Nephron progenitor cell (in vitro differentiated cells): ENCODE data around the gene PDZD4.

Experiments
- DNase-seq: peaks from one replicate; pipeline ENCODE4 v3.0.0; 2021
- H3K27ac Mint-ChIP-seq: 2 replicates; pipeline ENCODE4 v1.8.0; 2021; ENCODE audit warnings: mild to moderate bottlenecking, moderate library complexity, mixed read lengths
- H3K27me3 Mint-ChIP-seq: 2 replicates; pipeline ENCODE4 v1.8.0; 2021; ENCODE audit warnings: mild to moderate bottlenecking, low read depth, mixed read lengths; ENCODE audit not compliant: poor library complexity
- H3K36me3 Mint-ChIP-seq: 2 replicates; pipeline ENCODE4 v1.8.0; 2021; ENCODE audit warnings: low read depth, mixed read lengths
- H3K4me1 Mint-ChIP-seq: 2 replicates; pipeline ENCODE4 v1.8.0; 2021; ENCODE audit warnings: mixed read lengths
- H3K4me3 Mint-ChIP-seq: 2 replicates; pipeline ENCODE4 v1.8.0; 2021; ENCODE audit warnings: mild to moderate bottlenecking, moderate library complexity, mixed read lengths
- H3K9me3 Mint-ChIP-seq: 2 replicates; pipeline ENCODE4 v1.8.0; 2021; ENCODE audit warnings: mild to moderate bottlenecking, moderate library complexity, mixed read lengths
- TF ChIP-seq, protein P1 (sequence below): fragments of 200-600 bp; sonication (generic); IDR thresholded peaks from 2 replicates; pipeline ENCODE4 v1.5.0; 2021; ENCODE audit warnings: antibody characterized with exemption

Gene PDZD4

DNA sequence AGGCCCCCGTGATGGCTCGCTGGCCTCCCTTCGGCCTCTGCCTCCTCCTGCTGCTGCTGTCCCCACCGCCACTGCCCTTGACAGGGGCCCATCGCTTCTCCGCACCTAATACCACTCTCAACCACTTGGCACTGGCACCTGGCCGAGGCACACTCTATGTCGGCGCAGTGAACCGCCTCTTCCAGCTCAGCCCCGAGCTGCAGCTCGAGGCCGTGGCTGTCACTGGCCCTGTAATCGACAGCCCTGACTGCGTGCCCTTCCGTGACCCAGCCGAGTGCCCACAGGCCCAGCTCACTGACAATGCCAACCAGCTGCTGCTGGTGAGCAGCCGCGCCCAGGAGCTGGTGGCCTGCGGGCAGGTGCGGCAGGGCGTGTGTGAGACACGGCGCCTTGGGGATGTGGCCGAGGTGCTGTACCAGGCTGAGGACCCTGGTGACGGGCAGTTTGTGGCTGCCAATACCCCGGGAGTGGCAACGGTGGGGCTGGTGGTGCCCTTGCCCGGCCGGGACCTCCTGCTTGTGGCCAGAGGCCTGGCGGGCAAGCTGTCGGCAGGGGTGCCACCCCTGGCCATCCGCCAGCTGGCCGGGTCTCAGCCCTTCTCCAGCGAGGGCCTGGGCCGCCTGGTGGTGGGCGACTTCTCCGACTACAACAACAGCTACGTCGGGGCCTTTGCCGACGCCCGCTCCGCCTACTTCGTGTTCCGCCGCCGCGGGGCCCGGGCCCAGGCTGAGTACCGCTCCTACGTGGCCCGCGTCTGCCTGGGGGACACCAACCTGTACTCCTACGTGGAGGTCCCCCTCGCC is 63.3 kb downstream of the PDZD4 start:
- no peaks in the 10 kb centered on the region for H3K36me3 Mint-ChIP-seq
- no peak overlapping the region for H3K4me3 Mint-ChIP-seq
- no peak for DNase-seq
- H3K4me1 Mint-ChIP-seq, result peaks cover 7% of the 10 kb centered on the region
- no peak overlapping the region for H3K27ac Mint-ChIP-seq
- TF ChIP-seq, protein P1, sequence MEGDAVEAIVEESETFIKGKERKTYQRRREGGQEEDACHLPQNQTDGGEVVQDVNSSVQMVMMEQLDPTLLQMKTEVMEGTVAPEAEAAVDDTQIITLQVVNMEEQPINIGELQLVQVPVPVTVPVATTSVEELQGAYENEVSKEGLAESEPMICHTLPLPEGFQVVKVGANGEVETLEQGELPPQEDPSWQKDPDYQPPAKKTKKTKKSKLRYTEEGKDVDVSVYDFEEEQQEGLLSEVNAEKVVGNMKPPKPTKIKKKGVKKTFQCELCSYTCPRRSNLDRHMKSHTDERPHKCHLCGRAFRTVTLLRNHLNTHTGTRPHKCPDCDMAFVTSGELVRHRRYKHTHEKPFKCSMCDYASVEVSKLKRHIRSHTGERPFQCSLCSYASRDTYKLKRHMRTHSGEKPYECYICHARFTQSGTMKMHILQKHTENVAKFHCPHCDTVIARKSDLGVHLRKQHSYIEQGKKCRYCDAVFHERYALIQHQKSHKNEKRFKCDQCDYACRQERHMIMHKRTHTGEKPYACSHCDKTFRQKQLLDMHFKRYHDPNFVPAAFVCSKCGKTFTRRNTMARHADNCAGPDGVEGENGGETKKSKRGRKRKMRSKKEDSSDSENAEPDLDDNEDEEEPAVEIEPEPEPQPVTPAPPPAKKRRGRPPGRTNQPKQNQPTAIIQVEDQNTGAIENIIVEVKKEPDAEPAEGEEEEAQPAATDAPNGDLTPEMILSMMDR, result no peak
- peaks cover 36% of the 10 kb centered on the region for H3K9me3 Mint-ChIP-seq
- H3K27me3 Mint-ChIP-seq, result peaks cover 6% of the 10 kb centered on the region

DNA sequence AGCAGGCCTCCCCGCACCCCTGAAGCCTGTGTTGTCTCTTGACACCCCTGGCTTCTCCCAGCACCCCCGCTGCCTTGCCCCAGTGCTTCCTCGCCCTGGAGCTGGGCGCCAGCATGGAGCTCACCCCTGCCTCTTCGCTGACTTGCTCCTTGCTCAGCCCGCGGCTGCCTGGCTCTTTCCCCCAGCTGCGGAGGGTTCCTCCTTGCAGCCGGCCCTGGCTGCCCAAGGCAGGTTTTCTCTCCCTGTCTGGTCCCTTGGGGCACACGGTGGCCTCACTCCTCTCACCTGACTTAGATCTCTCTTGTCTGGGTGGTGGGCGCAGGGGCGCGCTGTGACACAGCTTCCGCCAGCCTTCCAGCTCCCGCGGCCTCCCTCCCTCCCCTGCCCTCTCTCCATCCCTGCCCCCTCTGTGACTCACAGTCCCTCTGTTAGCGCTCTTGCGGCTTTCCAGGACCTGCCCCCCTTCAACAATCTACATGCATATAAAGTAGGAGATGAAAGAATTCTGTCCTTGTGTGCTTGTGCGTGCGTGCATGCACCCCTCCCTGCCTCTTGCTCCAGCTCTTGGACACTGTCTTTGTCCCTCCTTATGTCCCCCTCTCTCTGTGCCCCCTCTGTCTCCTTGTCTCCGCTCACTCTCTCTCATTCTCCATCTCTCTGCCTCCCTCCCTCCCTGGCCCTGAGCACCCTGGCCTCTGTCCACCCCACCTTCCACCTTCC is 64.1 kb downstream of the PDZD4 start:
- Mint-ChIP-seq H3K27ac (no peak overlapping the region), H3K27me3 (peaks cover 6% of the 10 kb centered on the region), H3K36me3 (no peaks in the 10 kb centered on the region), H3K9me3 (peaks cover 43% of the 10 kb centered on the region), H3K4me3 (no peak overlapping the region), H3K4me1 (peaks cover 7% of the 10 kb centered on the region)
- TF ChIP-seq, protein P1, result no peak
- no peak for DNase-seq

DNA sequence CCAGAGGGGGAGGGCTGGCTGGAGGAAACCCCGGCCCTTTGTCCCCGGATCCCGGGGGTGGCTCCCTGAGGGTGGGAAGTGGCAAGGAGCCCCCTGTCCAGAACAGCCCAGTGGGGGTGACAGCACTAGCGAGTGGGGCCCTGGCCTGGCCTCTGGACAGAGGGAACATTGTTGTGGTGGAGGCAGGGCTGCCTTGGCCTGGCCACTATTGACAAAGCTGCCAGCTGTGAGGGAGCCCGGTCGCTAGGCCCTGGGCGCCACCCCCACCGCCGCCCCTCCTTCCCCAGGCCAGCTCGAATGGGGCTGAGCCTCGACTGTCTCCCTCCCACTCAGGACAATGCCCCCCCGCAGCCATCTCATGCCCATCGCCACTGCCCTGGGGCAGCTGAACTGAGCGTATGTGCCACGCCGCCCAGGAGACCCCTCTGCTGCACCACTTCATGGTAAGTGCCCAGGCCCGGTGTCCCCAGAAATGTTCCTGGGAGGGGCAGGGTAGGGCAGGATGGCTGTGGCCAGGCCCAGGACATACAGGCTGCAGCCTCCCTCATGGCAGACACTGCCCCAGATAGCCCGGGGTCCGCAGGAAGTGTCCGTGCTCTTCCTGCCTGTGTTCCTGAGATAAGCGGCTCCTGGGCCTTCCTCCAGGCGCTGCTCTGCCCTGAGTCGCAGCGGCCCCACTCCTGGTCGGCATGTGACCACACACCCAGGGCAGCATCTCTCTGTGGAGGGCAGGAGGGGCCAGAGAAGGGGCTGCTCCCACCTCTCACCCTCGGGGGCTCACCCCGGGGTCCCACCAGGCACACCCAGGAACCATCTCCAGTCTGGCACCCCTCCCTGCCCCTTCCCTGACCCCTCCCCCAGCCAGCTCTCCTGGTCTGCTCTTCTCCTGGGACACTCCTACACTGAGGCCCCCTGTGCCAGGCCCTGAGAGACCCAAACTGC is 64.9 kb downstream of the PDZD4 start:
- no peak for DNase-seq
- TF ChIP-seq, protein P1, result no peak
- peaks cover 46% of the 10 kb centered on the region for H3K9me3 Mint-ChIP-seq
- peaks cover 10% of the 10 kb centered on the region for H3K27me3 Mint-ChIP-seq
- no peak overlapping the region for H3K27ac Mint-ChIP-seq
- H3K36me3 Mint-ChIP-seq, result no peaks in the 10 kb centered on the region
- H3K4me3 Mint-ChIP-seq, result no peak overlapping the region
- peaks cover 7% of the 10 kb centered on the region for H3K4me1 Mint-ChIP-seq

DNA sequence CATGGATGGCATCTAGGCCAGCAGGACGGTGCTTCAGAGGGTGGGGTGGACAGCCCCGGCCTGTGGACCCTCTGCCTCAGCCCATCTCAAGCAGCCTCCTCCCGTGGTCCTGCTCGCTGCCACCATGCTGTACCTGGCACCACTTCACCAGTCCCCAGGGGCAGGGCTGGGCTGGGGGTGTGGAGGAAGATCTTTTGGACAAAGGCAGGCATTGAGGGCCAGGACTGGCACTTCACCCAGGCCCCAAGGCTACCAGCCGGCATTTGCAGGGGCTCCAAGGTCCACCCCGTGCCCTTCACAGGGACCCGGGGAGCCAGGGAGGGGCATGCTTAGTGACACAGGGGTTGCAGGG is 65.6 kb downstream of the PDZD4 start:
- peaks cover 9% of the 10 kb centered on the region for H3K27me3 Mint-ChIP-seq
- H3K36me3 Mint-ChIP-seq, result no peaks in the 10 kb centered on the region
- no peak overlapping the region for H3K4me3 Mint-ChIP-seq
- peaks cover 45% of the 10 kb centered on the region for H3K9me3 Mint-ChIP-seq
- H3K27ac Mint-ChIP-seq, result no peak overlapping the region
- peaks cover 7% of the 10 kb centered on the region for H3K4me1 Mint-ChIP-seq
- TF ChIP-seq, protein P1, result no peak
- DNase-seq, result no peak

DNA sequence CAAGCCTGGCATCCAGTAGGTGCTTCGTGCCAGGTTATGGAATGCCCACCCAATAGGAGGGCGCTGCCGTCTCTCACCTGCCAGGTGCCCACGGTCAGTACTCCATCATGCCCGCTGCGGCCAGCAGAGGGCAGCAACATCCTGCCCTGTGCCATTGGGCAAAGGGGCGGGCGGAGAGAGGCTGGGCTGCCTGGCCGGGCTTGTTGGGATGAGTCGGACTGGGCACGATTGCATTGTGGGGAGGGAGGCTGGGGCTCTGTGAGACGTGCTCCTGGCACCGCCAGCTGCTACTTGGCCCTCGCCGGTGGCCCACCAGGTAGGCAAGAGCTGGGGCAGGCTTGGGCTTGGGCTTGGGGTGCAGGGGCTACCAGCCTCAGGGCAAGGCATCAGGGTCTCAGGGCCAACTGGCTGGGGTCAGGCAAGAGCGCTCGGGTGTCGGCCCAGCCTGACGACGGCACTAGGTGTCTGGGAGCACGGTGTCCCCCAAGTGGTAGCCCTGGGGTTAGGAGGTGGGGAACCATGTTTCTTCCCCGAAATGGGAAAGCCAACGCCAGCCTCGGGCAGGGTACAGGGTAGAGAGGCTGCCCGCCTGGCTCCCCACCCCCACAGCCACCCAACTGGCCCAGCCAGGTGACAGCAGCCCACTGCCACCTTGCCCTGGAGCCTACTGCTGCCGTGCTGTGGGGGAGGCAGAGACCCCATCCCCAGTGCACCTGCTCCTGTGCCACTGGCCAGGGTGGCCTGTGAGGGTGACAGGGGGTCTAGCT is 66.2 kb downstream of the PDZD4 start, which contains the start of gene PLXNB3:
PLXNB3 (plus strand) TSS at position 261 of the 767 bp plus-strand sequence. CDS start 1,287 bp downstream, outside the sequence.
- H3K9me3 Mint-ChIP-seq, result peaks cover 46% of the 10 kb centered on the region
- peaks cover 11% of the 10 kb centered on the region for H3K27me3 Mint-ChIP-seq
- H3K27ac Mint-ChIP-seq, result no peak within 1 kb of the TSS
- H3K4me1 Mint-ChIP-seq, result peaks cover 7% of the 10 kb centered on the region
- TF ChIP-seq, protein P1, result peak; percentile 63
- peak; percentile 74 for DNase-seq
- no peak within 1 kb of the TSS for H3K4me3 Mint-ChIP-seq
- no peaks in the 10 kb centered on the region for H3K36me3 Mint-ChIP-seq
